ENCODE measurements around the gene PEAK3.

Gene PEAK3

DNA sequence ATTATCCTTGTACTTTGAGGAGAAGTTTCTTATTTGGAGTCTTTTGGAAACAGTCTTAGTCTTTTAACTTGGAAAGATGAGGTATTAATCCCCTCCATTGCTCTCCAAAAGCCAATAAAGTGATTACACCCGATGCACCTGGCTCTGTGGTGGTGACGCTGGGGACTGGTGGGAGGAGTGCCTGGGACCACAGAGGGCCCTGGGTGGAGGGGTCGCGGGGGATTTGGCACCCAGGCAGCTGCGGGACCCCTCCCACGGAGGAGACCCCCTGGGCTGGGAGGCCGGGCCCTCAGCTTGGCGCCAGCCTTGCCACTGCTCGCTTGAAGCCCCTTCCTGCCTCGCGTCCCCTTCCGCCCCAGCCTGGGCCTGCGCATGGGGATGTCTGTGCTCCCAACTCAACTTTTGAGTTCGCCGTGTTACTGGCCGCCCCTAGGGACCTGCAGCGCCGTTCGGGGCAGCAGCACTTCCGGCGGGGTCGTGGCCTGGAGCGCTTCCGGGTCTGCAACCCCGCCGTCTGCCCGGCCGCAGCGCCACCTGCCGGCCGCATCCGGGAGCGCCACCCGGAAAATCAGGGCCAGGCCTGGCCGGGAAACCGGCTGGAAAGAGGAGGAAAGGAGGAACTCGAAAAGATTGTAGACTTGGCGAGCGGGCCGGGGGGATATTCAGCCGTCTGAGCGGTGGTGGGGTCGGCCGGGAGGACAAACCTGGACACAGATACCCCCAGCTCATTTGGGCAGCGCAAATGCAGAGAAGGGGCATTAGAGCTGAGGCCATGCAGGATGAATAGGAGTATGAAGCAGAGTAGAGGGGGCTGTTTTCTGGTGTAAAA, 8.4 kb downstream of the PEAK3 start:
- peaks cover 45% of the 10 kb centered on the region for H3K4me1 ChIP-seq (ENCODE audit: control insufficient read depth, insufficient read depth, low read depth, low read length)
- H3K9ac ChIP-seq (ENCODE audit: low read length): peak overlapping the region; percentile 96
- peaks cover 13% of the 10 kb centered on the region for H3K79me1 ChIP-seq (replicated peaks; ENCODE audit: low read length, poor library complexity, severe bottlenecking)
- peak overlapping the region; percentile 85 for H4K8ac ChIP-seq (ENCODE audit: low read length)
- no peak overlapping the region for H3K23ac ChIP-seq (ENCODE audit: low read length in 2 of 2)
- H3K36me3 ChIP-seq (ENCODE audit: control insufficient read depth in 1 of 2, insufficient read depth in 2 of 2, low read depth in 1 of 2, low read length in 2 of 2): peaks cover 28 to 63% of the 10 kb centered on the region in 2 experiments
- peak overlapping the region; percentile 90 for H2AK5ac ChIP-seq (ENCODE audit: low read length, severe bottlenecking)
- H3K18ac ChIP-seq (ENCODE audit: low read depth in 1 of 2, low read length in 2 of 2): peak overlapping the region in 1 of 2 experiments; percentile 54
- no peak overlapping the region for H3K4ac ChIP-seq (ENCODE audit: low read depth in 1 of 2, low read length in 2 of 2)
- peak overlapping the region; percentile 39 for H4K91ac ChIP-seq (ENCODE audit: low read length)
- no peaks in the 10 kb centered on the region for H3K9me3 ChIP-seq (ENCODE audit: control insufficient read depth, low read length)
- H3K4me2 ChIP-seq (ENCODE audit: low read length, poor library complexity, severe bottlenecking): peak overlapping the region; percentile 73
- H3K27me3 ChIP-seq (ENCODE audit: control insufficient read depth in 1 of 2, insufficient read depth in 1 of 2, low read length in 2 of 2): no peaks in the 10 kb centered on the region
- 10% methylated on average over 42 of the region's 45 CpGs for WGBS
- H3K27ac ChIP-seq (ENCODE audit: low read length, poor library complexity, severe bottlenecking): peak overlapping the region; percentile 70
- H2BK5ac ChIP-seq (ENCODE audit: low read depth, low read length, poor library complexity, severe bottlenecking): no peak overlapping the region
- peak overlapping the region; percentile 37 to 92 for H3K4me3 ChIP-seq (ENCODE audit: insufficient read depth in 1 of 2, low read depth in 1 of 2, low read length in 2 of 2)
- DNase-seq: peak; percentile 77
- H2BK15ac ChIP-seq (ENCODE audit: low read depth, poor library complexity, severe bottlenecking): no peak overlapping the region
- no peak overlapping the region for H2AFZ ChIP-seq (ENCODE audit: low read depth, low read length)
- no peak overlapping the region for H3K14ac ChIP-seq (ENCODE audit: low read length in 2 of 2)
- H2BK12ac ChIP-seq (ENCODE audit: low read length in 2 of 2): peak overlapping the region in 1 of 2 experiments; percentile 10
- no peak overlapping the region for H2BK120ac ChIP-seq (ENCODE audit: low read depth, low read length)

DNA sequence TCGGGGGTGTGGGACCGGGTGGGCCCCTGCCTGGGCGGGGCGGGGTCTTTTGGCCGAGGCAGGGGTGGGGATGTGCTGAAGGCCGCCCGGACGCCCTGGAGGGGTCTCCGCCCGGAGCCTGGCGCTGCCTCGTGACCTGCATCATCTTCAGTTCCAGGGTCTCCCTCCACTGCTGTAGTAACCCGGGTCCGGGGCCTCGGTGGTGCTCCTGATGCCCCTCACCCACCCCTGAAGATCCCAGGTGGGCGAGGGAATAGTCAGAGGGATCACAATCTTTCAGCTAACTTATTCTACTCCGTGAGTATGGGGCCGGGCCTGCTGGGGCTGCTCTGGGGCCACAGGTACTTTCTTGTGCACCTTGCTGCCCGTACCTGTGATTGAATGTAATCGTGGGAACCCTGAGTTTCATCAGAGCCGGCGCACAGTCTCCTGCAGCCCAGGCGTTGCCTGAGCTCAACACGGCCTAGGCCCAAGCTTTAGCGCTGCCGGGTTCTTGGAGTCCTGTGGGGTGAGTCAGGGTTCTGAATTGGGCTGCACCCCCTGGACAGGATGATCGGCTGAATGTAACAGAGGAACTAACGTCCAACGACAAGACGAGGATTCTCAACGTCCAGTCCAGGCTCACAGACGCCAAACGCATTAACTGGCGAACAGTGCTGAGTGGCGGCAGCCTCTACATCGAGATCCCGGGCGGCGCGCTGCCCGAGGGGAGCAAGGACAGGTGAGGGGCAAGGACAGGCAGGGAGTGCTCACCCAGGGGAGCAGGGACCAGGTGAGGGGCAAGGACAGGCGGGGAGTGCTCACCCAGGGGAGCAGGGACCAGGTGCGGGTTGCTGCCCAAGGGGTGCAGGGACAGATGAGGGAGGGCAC, 10.5 kb downstream of the PEAK3 start:
- Histone ChIP-seq H4K91ac (ENCODE audit: low read length) (peak overlapping the region; percentile 18), H3K27ac (ENCODE audit: low read length, poor library complexity, severe bottlenecking) (peak overlapping the region; percentile 68), H3K18ac (ENCODE audit: low read depth in 1 of 2, low read length in 2 of 2) (peak overlapping the region; percentile 5 to 80), H4K8ac (ENCODE audit: low read length) (no peak overlapping the region), H2AK5ac (ENCODE audit: low read length, severe bottlenecking) (no peak overlapping the region), H3K4me3 (ENCODE audit: insufficient read depth in 1 of 2, low read depth in 1 of 2, low read length in 2 of 2) (peak overlapping the region; percentile 92 to 95), H2BK15ac (ENCODE audit: low read depth, poor library complexity, severe bottlenecking) (peak overlapping the region; percentile 60), H3K9me3 (ENCODE audit: control insufficient read depth, low read length) (no peaks in the 10 kb centered on the region), H3K79me1 (replicated peaks; ENCODE audit: low read length, poor library complexity, severe bottlenecking) (peaks cover 11% of the 10 kb centered on the region), H2BK120ac (ENCODE audit: low read depth, low read length) (peak overlapping the region; percentile 34), H3K23ac (ENCODE audit: low read length in 2 of 2) (no peak overlapping the region), H3K4ac (ENCODE audit: low read depth in 1 of 2, low read length in 2 of 2) (no peak overlapping the region), H3K27me3 (ENCODE audit: control insufficient read depth in 1 of 2, insufficient read depth in 1 of 2, low read length in 2 of 2) (no peaks in the 10 kb centered on the region), H3K4me2 (ENCODE audit: low read length, poor library complexity, severe bottlenecking) (peak overlapping the region; percentile 78), H2BK5ac (ENCODE audit: low read depth, low read length, poor library complexity, severe bottlenecking) (no peak overlapping the region), H3K14ac (ENCODE audit: low read length in 2 of 2) (peak overlapping the region; percentile 57 to 89), H2BK12ac (ENCODE audit: low read length in 2 of 2) (no peak overlapping the region), H3K36me3 (ENCODE audit: control insufficient read depth in 1 of 2, insufficient read depth in 2 of 2, low read depth in 1 of 2, low read length in 2 of 2) (peaks cover 24 to 52% of the 10 kb centered on the region in 2 experiments), H3K9ac (ENCODE audit: low read length) (peak overlapping the region; percentile 96), H2AFZ (ENCODE audit: low read depth, low read length) (no peak overlapping the region), H3K4me1 (ENCODE audit: control insufficient read depth, insufficient read depth, low read depth, low read length) (peaks cover 50% of the 10 kb centered on the region)
- peak; percentile 53 for DNase-seq
- 47% methylated on average over 39 of the region's 43 CpGs for WGBS

- Histone ChIP-seq H3K23ac (ENCODE audit: low read length in 2 of 2) (peak overlapping the region; percentile 91 to 96), H2BK15ac (ENCODE audit: low read depth, poor library complexity, severe bottlenecking) (peak overlapping the region; percentile 28), H3K27me3 (ENCODE audit: control insufficient read depth in 1 of 2, insufficient read depth in 1 of 2, low read length in 2 of 2) (no peaks in the 10 kb centered on the region), H3K9me3 (ENCODE audit: control insufficient read depth, low read length) (no peaks in the 10 kb centered on the region), H3K36me3 (ENCODE audit: control insufficient read depth in 1 of 2, insufficient read depth in 2 of 2, low read depth in 1 of 2, low read length in 2 of 2) (peaks cover 24 to 44% of the 10 kb centered on the region in 2 experiments), H3K4me1 (ENCODE audit: control insufficient read depth, insufficient read depth, low read depth, low read length) (peaks cover 48% of the 10 kb centered on the region), H3K9ac (ENCODE audit: low read length) (peak overlapping the region; percentile 96), H2BK5ac (ENCODE audit: low read depth, low read length, poor library complexity, severe bottlenecking) (peak overlapping the region; percentile 74), H3K18ac (ENCODE audit: low read depth in 1 of 2, low read length in 2 of 2) (peak overlapping the region; percentile 85 to 94), H2AFZ (ENCODE audit: low read depth, low read length) (no peak overlapping the region), H4K91ac (ENCODE audit: low read length) (peak overlapping the region; percentile 83), H3K79me1 (replicated peaks; ENCODE audit: low read length, poor library complexity, severe bottlenecking) (peaks cover 8% of the 10 kb centered on the region), H4K8ac (ENCODE audit: low read length) (peak overlapping the region; percentile 71), H3K4ac (ENCODE audit: low read depth in 1 of 2, low read length in 2 of 2) (peak overlapping the region; percentile 93 to 94), H2BK12ac (ENCODE audit: low read length in 2 of 2) (peak overlapping the region in 1 of 2 experiments; percentile 49), H3K14ac (ENCODE audit: low read length in 2 of 2) (peak overlapping the region; percentile 76 to 97), H3K4me3 (ENCODE audit: insufficient read depth in 1 of 2, low read depth in 1 of 2, low read length in 2 of 2) (peak overlapping the region; percentile 92 to 95), H2AK5ac (ENCODE audit: low read length, severe bottlenecking) (no peak overlapping the region), H3K4me2 (ENCODE audit: low read length, poor library complexity, severe bottlenecking) (peak overlapping the region; percentile 78), H3K27ac (ENCODE audit: low read length, poor library complexity, severe bottlenecking) (peak overlapping the region; percentile 68), H2BK120ac (ENCODE audit: low read depth, low read length) (peak overlapping the region; percentile 73)
- peak; percentile 86 for DNase-seq
- WGBS: under 1% methylated on average over 86 of the region's 88 CpGs
Measured at GRCh38 chr19:2270423-2271233, 11.3 kb downstream of the PEAK3 start.

Data from mesenchymal stem cell (in vitro differentiated cells and primary cell).